GM12878 (cell line): ENCODE results near the gene MAPK8. TPM values are rescaled to one million over a fixed set of nuclear protein-coding genes. Genes with fewer than 3 reads are reported as not detected.

ENCODE experiments used
- ATAC-seq: fragments of 200-7000 bp; cut with Tn5 transposase; 3 replicates; pipeline ENCODE4 v1.9.1; 2020; ENCODE audit warnings: mild to moderate bottlenecking, moderate library complexity
- BruUV-seq: library from RNA; stranded (reverse); fragments of 400-500 nt; replicated peaks from 2 replicates; lab custom pipeline; 2021; lab: Mats Ljungman, UMichigan
- CTCF ChIA-PET: fragments of 300-600 bp; sonication (Branson Sonifier 250); formaldehyde crosslinking; extraction: SDS; loops from one replicate; lab custom pipeline; 2021; ENCODE audit warnings: inconsistent platforms; lab: Yijun Ruan, JAX
- POLR2A ChIA-PET: fragments of 350-600 bp; formaldehyde crosslinking; extraction: SDS; loops from one replicate; lab custom pipeline; 2021; ENCODE audit warnings: inconsistent platforms; lab: Charles Lee
- RAD21 ChIA-PET: fragments of 300-600 bp; sonication (Branson Sonifier 250); formaldehyde crosslinking; loops from one replicate; lab custom pipeline; 2023; ENCODE audit warnings: antibody characterized with exemption; ENCODE audit not compliant: unreplicated experiment; lab: Charles Lee
- SMC1A ChIA-PET: fragments of 300-600 bp; sonication (Branson Sonifier 250); formaldehyde crosslinking; loops from one replicate; lab custom pipeline; 2023; ENCODE audit not compliant: unreplicated experiment, uncharacterized antibody; lab: Charles Lee
- DNase-seq: peaks from one replicate; pipeline ENCODE4 v3.0.0-alpha.2; 2011; ENCODE audit warnings: low read depth, low spot score
- FAIRE-seq: peaks from 3 replicates; lab custom pipeline; 2011; peaks lifted over from hg19 to GRCh38; lab: Jason Lieb, UNC
- H2AFZ ChIP-seq: 2 replicates; pipeline ENCODE4 v1.6.0; 2011; ENCODE audit warnings: low read depth, low read length, control low read depth; ENCODE audit not compliant: control insufficient read depth
- H3K27ac ChIP-seq: 2 replicates; pipeline ENCODE4 v1.5.1; 2011; ENCODE audit warnings: control low read depth; ENCODE audit not compliant: control insufficient read depth, insufficient read depth
- H3K27me3 ChIP-seq, 2 experiments: replicated peaks in 1 of 2; 2 replicates each; pipeline versions ENCODE4 v1.6.0 to v1.6.1; 2011; ENCODE audit warnings: low read length in 1 of 2; ENCODE audit not compliant: control insufficient read depth in 2 of 2, insufficient read depth in 2 of 2
- H3K36me3 ChIP-seq, 2 experiments: 2 replicates each; pipeline ENCODE4 v1.5.1; 2011; ENCODE audit warnings: low read length in 1 of 2; ENCODE audit not compliant: control insufficient read depth in 2 of 2, insufficient read depth in 2 of 2
- H3K4me1 ChIP-seq: 2 replicates; pipeline ENCODE4 v1.6.1; 2011; ENCODE audit warnings: mild to moderate bottlenecking, low read length, moderate library complexity, mixed read lengths; ENCODE audit not compliant: control insufficient read depth, insufficient read depth
- H3K4me2 ChIP-seq: 2 replicates; pipeline ENCODE4 v1.6.0; 2011; ENCODE audit warnings: control low read depth; ENCODE audit not compliant: control insufficient read depth, insufficient read depth
- H3K4me3 ChIP-seq: fragments of 200-600 bp; sonication (generic); 2 replicates; pipeline ENCODE4 v1.5.1; 2016
- H3K79me2 ChIP-seq: 2 replicates; pipeline ENCODE4 v1.6.0; 2011; ENCODE audit warnings: low read length; ENCODE audit not compliant: control insufficient read depth, insufficient read depth
- H3K9ac ChIP-seq: 2 replicates; pipeline ENCODE4 v1.8.0; 2011; ENCODE audit warnings: low read length, control low read depth, mixed read lengths; ENCODE audit not compliant: control insufficient read depth, insufficient read depth
- H3K9me3 ChIP-seq: replicated peaks from 3 replicates; pipeline ENCODE4 v1.5.1; 2011; ENCODE audit warnings: mild to moderate bottlenecking, low read length; ENCODE audit not compliant: control insufficient read depth, insufficient read depth
- H4K20me1 ChIP-seq: 2 replicates; pipeline ENCODE4 v1.6.0; 2011; ENCODE audit not compliant: control insufficient read depth, insufficient read depth
- CBFB ChIP-seq: IDR thresholded peaks from 2 replicates; pipeline ENCODE4 v1.6.1; 2016; ENCODE audit warnings: antibody characterized with exemption, low read depth
- CBX5 ChIP-seq: sonication (generic); IDR thresholded peaks from 2 replicates; pipeline ENCODE4 v1.6.1; 2016; ENCODE audit warnings: low read depth, moderate library complexity, mild to moderate bottlenecking, inconsistent platforms
- FOS ChIP-seq: IDR thresholded peaks from 3 replicates; pipeline ENCODE4 v1.6.1; 2011; ENCODE audit warnings: borderline replicate concordance; ENCODE audit not compliant: insufficient read length; ENCODE audit errors: extremely low read depth
- JUNB ChIP-seq: IDR thresholded peaks from 2 replicates; pipeline ENCODE4 v1.6.1; 2016; ENCODE audit warnings: antibody characterized with exemption, mild to moderate bottlenecking
- PML ChIP-seq: IDR thresholded peaks from 2 replicates; pipeline ENCODE4 v1.6.1; 2012; ENCODE audit warnings: low read length, inconsistent platforms
- STAT3 ChIP-seq: IDR thresholded peaks from 2 replicates; pipeline ENCODE4 v1.6.1; 2011; ENCODE audit warnings: low read depth, low read length, improper control_type of control experiment
- TBL1XR1 ChIP-seq: IDR thresholded peaks from 2 replicates; pipeline ENCODE4 v1.6.1; 2012; ENCODE audit warnings: low read depth, low read length, improper control_type of control experiment
- WGBS: methylation state at CpG from one replicate; pipeline ENCODE4 v1.1.6; 2016; ENCODE audit warnings: low lambda C conversion rate; ENCODE audit not compliant: insufficient replicate concordance, insufficient coverage; ENCODE audit errors: missing lambda C conversion rate; 5-methylcytosine and 5-hydroxymethylcytosine counted together
- in situ Hi-C: fragments of 300-500 bp; cut with MboI; formaldehyde crosslinking; loops from 9 replicates; pipeline ENCODE4 v1.14.3; 2018; ENCODE audit warnings: mixed read lengths
- intact Hi-C: fragments of 100-400 bp; cut with micrococcal nuclease; formaldehyde crosslinking; loops from one replicate; pipeline ENCODE4 v1.14.2; 2022; ENCODE audit not compliant: unreplicated experiment
- polyA plus RNA-seq, 11 experiments: library from polyadenylated mRNA; depleted of rRNA in 4 of 11; unstranded in 6 of 11; stranded (reverse) in 5 of 11; fragments of >200 nt; fragmentation: Nextera tagmentation in 4 of 11; fragmentation: Illumina TruSeq in 1 of 11; extraction: Ambion mirVana in 4 of 11; extraction: Trizol in 1 of 11; gene quantifications; 1 replicate in 1 of 11; 2 replicates in 10 of 11; pipeline versions ENCODE4 v1.2.1 to v1.2.3, GENCODE V29; 2011 to 2016; ENCODE audit warnings: inconsistent platforms in 2 of 11, missing spikeins in 2 of 11, low read depth in 1 of 11
- total RNA-seq, 4 experiments: library from RNA; depleted of rRNA in 3 of 4; stranded (reverse); fragments of >200 nt in 3 of 4; fragmentation: Illumina TruSeq in 1 of 4; extraction: Trizol in 1 of 4; gene quantifications; 2 replicates each; pipeline versions ENCODE4 v1.2.1 to v1.2.3, GENCODE V29; 2013 to 2021

Gene MAPK8
- total and polyA plus RNA-seq, 10 of the 15 experiments (the other 5 are each of a cell fraction or from before 2014, with no cell fraction given): 3.9 to 102 (median 40.0) TPM

GRCh38 chr10:48361176-48361575 lies 54.7 kb downstream of the MAPK8 start:
- CTCF ChIA-PET: interaction anchor here (0.8 to 7.5 kb wide), 17 partner anchors 9 to 295 kb away, joined by 3 to 89 read pairs (median 4); no protein-coding TSS in a partner anchor
- no peak overlapping the region for H3K27ac ChIP-seq
- DNase-seq: no peak
- H3K4me2 ChIP-seq: no peak overlapping the region
- H2AFZ ChIP-seq: no peak overlapping the region
- H3K9ac ChIP-seq: no peak overlapping the region
- 100% methylated on average over 2 of the region's 2 CpGs for WGBS
- intact Hi-C loops (loop anchor here (5.0 kb wide), 1 partner anchor 246 kb away; the partner anchor contains the start of gene ARHGAP22), in situ Hi-C loops (loop anchor here (5.0 kb wide), 3 partner anchors 141 to 296 kb away; no protein-coding TSS in a partner anchor)
- no peaks in the 10 kb centered on the region for H3K4me1 ChIP-seq
- no peaks in the 10 kb centered on the region for H4K20me1 ChIP-seq
- no peaks in the 10 kb centered on the region for H3K36me3 ChIP-seq
- no peak for ATAC-seq
- H3K27me3 ChIP-seq: no peaks in the 10 kb centered on the region
- POLR2A ChIA-PET: no interaction called here
- TF ChIP-seq CBFB (no peak), STAT3 (no peak), FOS (no peak), JUNB (no peak), PML (no peak), TBL1XR1 (no peak), CBX5 (no peak)
- SMC1A ChIA-PET: interaction anchor here (0.6 to 6.5 kb wide), 15 partner anchors 21 to 790 kb away, joined by 3 to 50 read pairs (median 4); no protein-coding TSS in a partner anchor
- no peak for FAIRE-seq
- no peak overlapping the region for H3K4me3 ChIP-seq
- BruUV-seq: no TSS peak
- H3K9me3 ChIP-seq: no peaks in the 10 kb centered on the region; the same call in 2 of the 3 replicates
- H3K79me2 ChIP-seq: no peaks in the 10 kb centered on the region
- RAD21 ChIA-PET: interaction anchor here (0.8 to 4.5 kb wide), 8 partner anchors 26 to 297 kb away, joined by 3 to 32 read pairs (median 5); no protein-coding TSS in a partner anchor
